ENCODE data around the gene TCOF1. TPM values are rescaled to one million over a fixed set of nuclear protein-coding genes. Genes with fewer than 3 reads are reported as not detected.

TCOF1 gene
- total and polyA plus RNA-seq, 2 donors (not counting 3 experiments of a cell fraction or from before 2014, with no cell fraction given) = 11.2 to 52.0 TPM

DNA sequence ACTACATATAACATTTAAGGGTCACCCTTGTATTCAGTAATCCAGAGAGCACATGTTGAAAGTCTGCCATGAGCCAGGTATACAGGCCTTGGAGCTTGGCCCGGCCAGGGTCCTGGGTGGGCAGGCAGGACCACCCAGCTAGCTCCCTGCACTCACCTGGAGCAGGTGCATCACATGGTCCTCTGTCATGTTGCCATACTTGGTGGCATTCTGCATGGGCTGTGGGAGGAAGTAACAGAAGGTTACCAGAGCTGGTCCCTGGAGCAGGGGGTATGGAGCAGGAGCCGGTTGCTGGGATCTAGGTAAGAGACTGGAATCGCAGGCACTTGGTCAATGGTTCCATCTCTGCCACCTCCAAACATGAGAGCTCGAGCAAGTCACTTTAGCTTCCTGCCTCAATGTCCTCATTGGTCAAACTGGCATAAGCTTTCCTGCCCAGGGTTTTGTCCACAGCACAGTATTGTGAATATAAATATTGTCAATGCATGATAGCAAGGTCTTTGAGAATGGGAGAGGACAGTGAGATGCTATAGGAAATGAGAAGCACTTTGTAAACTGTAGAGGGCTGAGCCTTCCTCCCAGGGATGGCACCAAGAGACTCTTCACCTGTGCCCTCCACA is 48.7 kb downstream of the TCOF1 start:
- Histone ChIP-seq H3K9me1 (replicated peaks; ENCODE audit: control insufficient read depth, extremely low read depth, insufficient read depth, low read length) (no peaks in the 10 kb centered on the region), H3K27me3 (ENCODE audit: control insufficient read depth in 2 of 2, insufficient read depth in 2 of 2, low read length in 2 of 2) (no peaks in the 10 kb centered on the region), H2AFZ (ENCODE audit: low read depth, low read length) (no peak overlapping the region), H3K9ac (replicated peaks; ENCODE audit: extremely low read depth, insufficient read depth, low read length) (no peak overlapping the region), H3K79me2 (ENCODE audit: control insufficient read depth, insufficient read depth, low read length) (no peaks in the 10 kb centered on the region), H3K36me3 (ENCODE audit: control insufficient read depth in 2 of 2, extremely low read depth in 1 of 2, insufficient read depth in 2 of 2, low read length in 2 of 2) (no peaks in the 10 kb centered on the region), H3K27ac (ENCODE audit: insufficient read depth, low read depth, low read length) (no peak overlapping the region), H4K20me1 (replicated peaks; ENCODE audit: control insufficient read depth, extremely low read depth, insufficient read depth, low read length) (no peaks in the 10 kb centered on the region), H3K4me1 (ENCODE audit: control insufficient read depth, extremely low read depth, insufficient read depth, low read length) (peaks cover 4% of the 10 kb centered on the region), H3K4me2 (ENCODE audit: insufficient read depth, low read length) (no peak overlapping the region), H3K9me3 (replicated peaks; ENCODE audit: control insufficient read depth, insufficient read depth, low read length) (no peaks in the 10 kb centered on the region), H3K4me3 (replicated peaks in 1 of 3; ENCODE audit: insufficient read depth in 1 of 3, low read depth in 1 of 3, low read length in 3 of 3) (no peak overlapping the region)
- DNase-seq (ENCODE audit: low read depth, low spot score) (no peak), FAIRE-seq (no peak)
- intact Hi-C loops (cut with micrococcal nuclease) = no loop called here
- BruUV-seq (replicated peaks) = no TSS peak
- dilution Hi-C loops (cut with MboI; ENCODE audit: extremely low pct_ligation_motif_present, low sequenced_read_pairs) = no loop called here
- TF ChIP-seq POLR2A (IDR thresholded peaks at IDR 0.05; ENCODE audit: low read depth, low read length) (no peak), MYC (IDR thresholded peaks at IDR 0.05; ENCODE audit: low read depth, low read length) (no peak), POLR2AphosphoS5 (IDR thresholded peaks at IDR 0.05; ENCODE audit: insufficient read depth, low read depth, low read length) (no peak), GATA2 (IDR thresholded peaks at IDR 0.05; ENCODE audit: insufficient read depth, insufficient read length, low read depth, low read length) (no peak), FOS (IDR thresholded peaks at IDR 0.05; ENCODE audit: borderline replicate concordance, insufficient read depth, low read length) (no peak), EZH2 (IDR thresholded peaks at IDR 0.05; ENCODE audit: borderline replicate concordance, low read depth, low read length, severe bottlenecking) (no peak), JUN (IDR thresholded peaks at IDR 0.05; ENCODE audit: borderline replicate concordance, insufficient read depth, insufficient read length, low read depth) (no peak)
- TF ChIP-seq, protein P1, sequence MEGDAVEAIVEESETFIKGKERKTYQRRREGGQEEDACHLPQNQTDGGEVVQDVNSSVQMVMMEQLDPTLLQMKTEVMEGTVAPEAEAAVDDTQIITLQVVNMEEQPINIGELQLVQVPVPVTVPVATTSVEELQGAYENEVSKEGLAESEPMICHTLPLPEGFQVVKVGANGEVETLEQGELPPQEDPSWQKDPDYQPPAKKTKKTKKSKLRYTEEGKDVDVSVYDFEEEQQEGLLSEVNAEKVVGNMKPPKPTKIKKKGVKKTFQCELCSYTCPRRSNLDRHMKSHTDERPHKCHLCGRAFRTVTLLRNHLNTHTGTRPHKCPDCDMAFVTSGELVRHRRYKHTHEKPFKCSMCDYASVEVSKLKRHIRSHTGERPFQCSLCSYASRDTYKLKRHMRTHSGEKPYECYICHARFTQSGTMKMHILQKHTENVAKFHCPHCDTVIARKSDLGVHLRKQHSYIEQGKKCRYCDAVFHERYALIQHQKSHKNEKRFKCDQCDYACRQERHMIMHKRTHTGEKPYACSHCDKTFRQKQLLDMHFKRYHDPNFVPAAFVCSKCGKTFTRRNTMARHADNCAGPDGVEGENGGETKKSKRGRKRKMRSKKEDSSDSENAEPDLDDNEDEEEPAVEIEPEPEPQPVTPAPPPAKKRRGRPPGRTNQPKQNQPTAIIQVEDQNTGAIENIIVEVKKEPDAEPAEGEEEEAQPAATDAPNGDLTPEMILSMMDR (IDR thresholded peaks at IDR 0.05; ENCODE audit: extremely low read depth in 1 of 2, insufficient read depth in 1 of 2, low read depth in 1 of 2, low read length in 2 of 2) = no peak
- TF ChIP-seq, protein P2, sequence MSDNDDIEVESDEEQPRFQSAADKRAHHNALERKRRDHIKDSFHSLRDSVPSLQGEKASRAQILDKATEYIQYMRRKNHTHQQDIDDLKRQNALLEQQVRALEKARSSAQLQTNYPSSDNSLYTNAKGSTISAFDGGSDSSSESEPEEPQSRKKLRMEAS (IDR thresholded peaks at IDR 0.05; ENCODE audit: insufficient read depth, insufficient read length) = no peak
- ChIA-PET CTCF (interaction anchor here (1.1 kb wide), 1 partner anchor 30 kb away, joined by 3 read pairs; no protein-coding TSS in a partner anchor), POLR2A (no interaction called here)

All from endothelial cell of umbilical vein (primary cell).